OCI-LY7 (cell line): ENCODE measurements around the gene RPUSD3.

Experiments
- CTCF ChIP-seq: fragments of 200-600 bp; sonication (generic); conservative IDR thresholded peaks from 2 replicates; pipeline ENCODE4 v1.5.1; 2014; ENCODE audit warnings: mild to moderate bottlenecking, antibody characterized with exemption, low read length, moderate library complexity, mixed read lengths
- EZH2phosphoT487 ChIP-seq: fragments of 200-600 bp; sonication (generic); IDR thresholded peaks from 2 replicates; pipeline ENCODE4 v1.6.1; 2018; ENCODE audit warnings: low read depth, borderline replicate concordance, mild to moderate bottlenecking, mixed run types, antibody characterized with exemption, low read length, moderate library complexity, mixed read lengths

GRCh38 chr3:9806137-9806536 is 37.7 kb downstream of the RPUSD3 start:
- no peak for TF ChIP-seq CTCF
- no peak for TF ChIP-seq EZH2phosphoT487
